DMS153 treated with DMSO at 0.1 percent for 48 hours (cell line): ENCODE measurements around the gene SMAD3.

Source experiments
- DNase-seq: peaks from one replicate; lab custom pipeline; 2025; ENCODE audit not compliant: unreplicated experiment; lab: John Stamatoyannopoulos, UW

SMAD3 gene

GRCh38 chr15:67178569-67179210 is 113.3 kb downstream of the SMAD3 start:
- DNase-seq = no peak

- DNase-seq = no peak
Observed at GRCh38 chr15:67179411-67179995, 114.1 kb downstream of the SMAD3 start.

GRCh38 chr15:67180035-67180434 is 114.6 kb downstream of the SMAD3 start:
- DNase-seq = no peak

GRCh38 chr15:67180514-67181191 is 115.3 kb downstream of the SMAD3 start:
- no peak for DNase-seq

GRCh38 chr15:67181221-67181639 is 115.8 kb downstream of the SMAD3 start:
- no peak for DNase-seq

GRCh38 chr15:67183443-67184169 is 118.2 kb downstream of the SMAD3 start:
- DNase-seq = no peak

GRCh38 chr15:67184208-67184925 is 119.0 kb downstream of the SMAD3 start:
- no peak for DNase-seq

GRCh38 chr15:67185051-67185450 is 119.6 kb downstream of the SMAD3 start:
- no peak for DNase-seq

- no peak for DNase-seq
Observed at GRCh38 chr15:67185621-67186225, 120.3 kb downstream of the SMAD3 start.

- DNase-seq = no peak
Observed at GRCh38 chr15:67186226-67186649, 120.8 kb downstream of the SMAD3 start.

- no peak for DNase-seq
Observed at GRCh38 chr15:67186688-67187087, 121.3 kb downstream of the SMAD3 start.

GRCh38 chr15:67187351-67187854 is 122.0 kb downstream of the SMAD3 start:
- DNase-seq = no peak

GRCh38 chr15:67188551-67189218 is 123.3 kb downstream of the SMAD3 start:
- no peak for DNase-seq

GRCh38 chr15:67189326-67190051 is 124.1 kb downstream of the SMAD3 start:
- no peak for DNase-seq

- DNase-seq = no peak
Observed at GRCh38 chr15:67190326-67190725, 124.9 kb downstream of the SMAD3 start.

- DNase-seq = no peak
Observed at GRCh38 chr15:67190813-67191212, 125.4 kb downstream of the SMAD3 start.

- no peak for DNase-seq
Observed at GRCh38 chr15:67192185-67192820, 126.9 kb downstream of the SMAD3 start.

GRCh38 chr15:67193223-67193990 is 128.0 kb downstream of the SMAD3 start:
- DNase-seq = no peak
